K562 (cell line): ENCODE results near the gene ATG12. TPM values are rescaled to one million over a fixed set of nuclear protein-coding genes. Genes with fewer than 3 reads are reported as not detected.

Experiments used
- BCOR ChIP-seq: fragments of 450-650 bp; IDR thresholded peaks from 2 replicates; pipeline ENCODE4 v1.6.1; 2016
- BHLHE40 ChIP-seq: IDR thresholded peaks from 2 replicates; pipeline ENCODE4 v1.6.1; 2011; ENCODE audit warnings: low read length, improper control_type of control experiment
- FUS ChIP-seq: fragments of 200-400 bp; formaldehyde crosslinking; optimal IDR thresholded peaks from 2 replicates; pipeline ENCODE3; 2017; ENCODE audit warnings: low read depth, low read length
- KLF1 ChIP-seq: fragments of 450-650 bp; IDR thresholded peaks from 2 replicates; pipeline ENCODE4 v1.6.1; 2016; ENCODE audit warnings: missing genetic modification characterization, missing compliant biosample characterization
- MBD2 ChIP-seq: sonication (generic); IDR thresholded peaks from 2 replicates; pipeline ENCODE4 v1.6.1; 2016; ENCODE audit warnings: low read depth, borderline replicate concordance
- MTA1 ChIP-seq: fragments of 450-650 bp; IDR thresholded peaks from 2 replicates; pipeline ENCODE4 v1.6.1; 2017; ENCODE audit warnings: borderline replicate concordance
- MTA3 ChIP-seq: fragments of 450-650 bp; formaldehyde crosslinking; IDR thresholded peaks from 2 replicates; pipeline ENCODE4 v1.6.1; 2017; ENCODE audit warnings: mild to moderate bottlenecking, borderline replicate concordance
- NCOA2 ChIP-seq, 2 experiments: fragments of 450-650 bp; IDR thresholded peaks; 2 replicates each; pipeline ENCODE4 v1.6.1; 2018; ENCODE audit warnings: mild to moderate bottlenecking in 2 of 2, moderate library complexity in 1 of 2; ENCODE audit not compliant: partially characterized antibody in 2 of 2
- NFYB ChIP-seq: IDR thresholded peaks from 2 replicates; pipeline ENCODE4 v1.6.1; 2011; ENCODE audit warnings: mild to moderate bottlenecking, moderate library complexity; ENCODE audit not compliant: insufficient read length; ENCODE audit errors: extremely low read depth
- NR2C1 ChIP-seq, 2 experiments: fragments of 450-650 bp; IDR thresholded peaks; 2 replicates each; pipeline ENCODE4 v1.6.1; 2017; ENCODE audit warnings: mild to moderate bottlenecking in 2 of 2, antibody characterized with exemption in 1 of 2, inconsistent platforms in 1 of 2, missing compliant biosample characterization in 1 of 2, missing genetic modification characterization in 1 of 2
- PHB2 ChIP-seq: fragments of 450-650 bp; IDR thresholded peaks from 2 replicates; pipeline ENCODE4 v1.6.1; 2017; ENCODE audit warnings: low read depth
- POLR2B ChIP-seq: fragments of 450-650 bp; IDR thresholded peaks from 2 replicates; pipeline ENCODE4 v1.6.1; 2018; ENCODE audit warnings: low read depth; ENCODE audit not compliant: partially characterized antibody
- RFX1 ChIP-seq: fragments of 450-650 bp; IDR thresholded peaks from 2 replicates; pipeline ENCODE4 v1.6.1; 2016; ENCODE audit warnings: mild to moderate bottlenecking, moderate library complexity
- SAP30 ChIP-seq: fragments of 200-600 bp; sonication (generic); IDR thresholded peaks from 2 replicates; pipeline ENCODE4 v1.6.1; 2012; ENCODE audit warnings: borderline replicate concordance, low read depth, mild to moderate bottlenecking, moderate library complexity, low read length, control low read depth, inconsistent platforms; ENCODE audit not compliant: insufficient read depth, poor library complexity, severe bottlenecking
- SMARCC2 ChIP-seq: fragments of 450-650 bp; IDR thresholded peaks from 2 replicates; pipeline ENCODE4 v1.6.1; 2017; ENCODE audit warnings: antibody characterized with exemption, moderate library complexity, mild to moderate bottlenecking, low read depth
- SRSF3 ChIP-seq: fragments of 200-400 bp; formaldehyde crosslinking; IDR thresholded peaks from 2 replicates; pipeline ENCODE4 v1.6.1; 2016; ENCODE audit warnings: mild to moderate bottlenecking, low read length, moderate library complexity; ENCODE audit not compliant: insufficient read depth
- TCF3 ChIP-seq: sonication (generic); formaldehyde crosslinking; IDR thresholded peaks from 2 replicates; pipeline ENCODE4 v1.4.0; 2020; ENCODE audit warnings: mild to moderate bottlenecking, missing genetic modification reagents
- ZNF134 ChIP-seq: fragments of 250-450 bp; sonication (Bioruptor Pico); conservative IDR thresholded peaks from 2 replicates; pipeline ENCODE4 v1.4.0; 2020
- ZNF146 ChIP-seq: IDR thresholded peaks from one replicate; pipeline ENCODE4 v1.6.1; 2018; ENCODE audit warnings: missing compliant biosample characterization; ENCODE audit not compliant: unreplicated experiment
- ZNF589 ChIP-seq: fragments of 200-800 bp; sonication (Bioruptor generic); IDR thresholded peaks from 2 replicates; pipeline ENCODE4 v1.6.1; 2016; ENCODE audit warnings: low read depth, missing genetic modification characterization, missing compliant biosample characterization
- ZNF717 ChIP-seq: fragments of 250-450 bp; sonication (Bioruptor Pico); IDR thresholded peaks from 2 replicates; pipeline ENCODE4 v1.5.0; 2021
- ZNF77 ChIP-seq: fragments of 250-450 bp; sonication (Bioruptor Pico); IDR thresholded peaks from 2 replicates; pipeline ENCODE4 v1.5.0; 2020
- polyA plus RNA-seq, 8 experiments: library from polyadenylated mRNA; depleted of rRNA in 4 of 8; stranded (reverse) in 5 of 8; unstranded in 3 of 8; fragments of >200 nt; fragmentation: Nextera tagmentation in 2 of 8; fragmentation: Illumina TruSeq in 1 of 8; extraction: Ambion mirVana in 2 of 8; extraction: Trizol in 1 of 8; gene quantifications; 2 replicates each; pipeline versions ENCODE4 v1.2.1 to v1.2.3, GENCODE V29; 2011 to 2014; ENCODE audit warnings: inconsistent platforms in 1 of 8, missing spikeins in 1 of 8
- total RNA-seq, 7 experiments: library from RNA; depleted of rRNA in 6 of 7; stranded (reverse); fragments of >200 nt in 6 of 7; fragmentation: Illumina TruSeq in 2 of 7; extraction: Trizol in 2 of 7; gene quantifications; 2 replicates each; pipeline versions ENCODE4 v1.2.1 to v1.2.3, GENCODE V29; 2011 to 2021; ENCODE audit warnings: low replicate concordance in 1 of 7
- TF ChIP-seq, protein P1 (sequence below): fragments of 250-450 bp; sonication (Bioruptor Pico); IDR thresholded peaks from 2 replicates; pipeline ENCODE4 v1.4.0; 2020; ENCODE audit warnings: mild to moderate bottlenecking, moderate library complexity
- TF ChIP-seq, protein P2 (sequence below), 2 experiments: IDR thresholded peaks; 2 replicates each; pipeline ENCODE4 v1.6.1; 2011; ENCODE audit warnings: borderline replicate concordance in 1 of 2, control low read depth in 1 of 2, low read depth in 1 of 2, low read length in 1 of 2, mild to moderate bottlenecking in 1 of 2, mixed read lengths in 1 of 2, moderate library complexity in 1 of 2; ENCODE audit not compliant: insufficient read depth in 1 of 2, insufficient read length in 1 of 2, poor library complexity in 1 of 2, severe bottlenecking in 1 of 2; ENCODE audit errors: extremely low read depth in 1 of 2
- TF ChIP-seq, protein P3 (sequence below): fragments of 200-800 bp; sonication (Bioruptor generic); IDR thresholded peaks from 2 replicates; pipeline ENCODE4 v1.6.1; 2017; ENCODE audit warnings: missing genetic modification characterization, missing compliant biosample characterization

The ATG12 gene
- total and polyA plus RNA-seq, 9 of the 15 experiments (the other 6 are each of a cell fraction or from before 2014, with no cell fraction given): 21.6 to 132 (median 61.3) TPM

DNA sequence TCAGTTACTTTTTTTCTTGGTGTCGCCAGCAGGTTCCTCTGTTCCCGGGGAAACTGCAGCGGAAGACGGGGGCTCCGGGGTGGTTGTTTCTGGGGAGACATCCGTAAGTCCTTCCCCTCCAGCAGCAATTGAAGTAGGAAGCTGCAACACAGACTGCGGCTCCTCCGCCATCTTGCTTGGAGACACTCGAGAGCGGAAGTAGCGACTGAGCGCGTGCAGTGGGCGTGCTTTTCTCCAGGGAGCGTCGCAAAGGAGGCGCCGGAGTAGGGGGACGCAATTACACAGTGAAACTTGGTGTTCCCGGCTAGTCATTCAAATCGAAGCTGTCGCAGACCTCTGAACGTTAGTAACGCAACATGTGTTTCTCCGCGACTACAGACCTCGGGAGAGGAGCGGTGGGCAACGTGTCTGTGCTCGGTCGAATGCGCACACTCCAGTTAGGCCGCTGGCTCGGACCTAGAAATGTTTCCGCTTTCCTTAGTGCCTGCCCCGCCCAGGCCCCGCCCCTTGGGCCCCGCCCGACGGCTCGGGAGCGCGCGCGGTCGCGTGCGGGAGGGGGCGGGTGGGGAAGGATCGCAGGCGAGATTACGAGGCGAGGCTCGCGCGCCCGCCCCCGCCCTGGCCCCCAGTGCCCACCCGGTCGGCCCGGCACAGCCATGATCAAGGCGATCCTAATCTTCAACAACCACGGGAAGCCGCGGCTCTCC, at the start of gene ATG12, which contains the start of gene AP3S1 (continued):
- TF ChIP-seq SRSF3 (no peak), MTA1 (no peak), FUS (no peak), BHLHE40 (peak; percentile 92), NFYB (no peak), ZNF717 (CRISPR knock-in tag) (no peak), ZNF134 (CRISPR knock-in tag) (no peak), MTA3 (peak; percentile 53; the same call in 1 of the 2 replicates), MBD2 (peak; percentile 60; the same call in 1 of the 2 replicates), POLR2B (peak; percentile 77), ZNF589 (no peak), RFX1 (no peak), KLF1 (peak; percentile 77), NR2C1 (IDR thresholded peaks at IDR 0.05) (peak; percentile 63; the same call in 1 of the 2 replicates), NR2C1 (tag; IDR thresholded peaks at IDR 0.05) (peak; percentile 27; the same call in 1 of the 2 replicates), PHB2 (no peak), ZNF146 (CRISPR knock-in tag) (no peak), NCOA2 (IDR thresholded peaks at IDR 0.05; ENCODE audit: partially characterized antibody in 2 of 2) (peak in 1 of 2 experiments; percentile 99), SAP30 (peak; percentile 46), ZNF77 (CRISPR knock-in tag) (no peak), TCF3 (CRISPR knock-in tag) (peak; percentile 11; the same call in 1 of the 2 replicates), SMARCC2 (no peak), BCOR (peak; percentile 25; the same call in 1 of the 2 replicates)
- TF ChIP-seq, protein P1, sequence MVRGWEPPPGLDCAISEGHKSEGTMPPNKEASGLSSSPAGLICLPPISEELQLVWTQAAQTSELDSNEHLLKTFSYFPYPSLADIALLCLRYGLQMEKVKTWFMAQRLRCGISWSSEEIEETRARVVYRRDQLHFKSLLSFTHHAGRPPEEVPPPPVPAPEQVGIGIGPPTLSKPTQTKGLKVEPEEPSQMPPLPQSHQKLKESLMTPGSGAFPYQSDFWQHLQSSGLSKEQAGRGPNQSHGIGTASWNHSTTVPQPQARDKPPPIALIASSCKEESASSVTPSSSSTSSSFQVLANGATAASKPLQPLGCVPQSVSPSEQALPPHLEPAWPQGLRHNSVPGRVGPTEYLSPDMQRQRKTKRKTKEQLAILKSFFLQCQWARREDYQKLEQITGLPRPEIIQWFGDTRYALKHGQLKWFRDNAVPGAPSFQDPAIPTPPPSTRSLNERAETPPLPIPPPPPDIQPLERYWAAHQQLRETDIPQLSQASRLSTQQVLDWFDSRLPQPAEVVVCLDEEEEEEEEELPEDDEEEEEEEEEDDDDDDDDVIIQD (CRISPR knock-in tag): no peak
- TF ChIP-seq, protein P2, sequence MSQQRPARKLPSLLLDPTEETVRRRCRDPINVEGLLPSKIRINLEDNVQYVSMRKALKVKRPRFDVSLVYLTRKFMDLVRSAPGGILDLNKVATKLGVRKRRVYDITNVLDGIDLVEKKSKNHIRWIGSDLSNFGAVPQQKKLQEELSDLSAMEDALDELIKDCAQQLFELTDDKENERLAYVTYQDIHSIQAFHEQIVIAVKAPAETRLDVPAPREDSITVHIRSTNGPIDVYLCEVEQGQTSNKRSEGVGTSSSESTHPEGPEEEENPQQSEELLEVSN (IDR thresholded peaks at IDR 0.05; ENCODE audit: borderline replicate concordance in 1 of 2, extremely low read depth in 1 of 2, insufficient read depth in 1 of 2, insufficient read length in 1 of 2, low read depth in 1 of 2, low read length in 1 of 2, poor library complexity in 1 of 2, severe bottlenecking in 1 of 2): peak; percentile 53 to 73
- TF ChIP-seq, protein P3, sequence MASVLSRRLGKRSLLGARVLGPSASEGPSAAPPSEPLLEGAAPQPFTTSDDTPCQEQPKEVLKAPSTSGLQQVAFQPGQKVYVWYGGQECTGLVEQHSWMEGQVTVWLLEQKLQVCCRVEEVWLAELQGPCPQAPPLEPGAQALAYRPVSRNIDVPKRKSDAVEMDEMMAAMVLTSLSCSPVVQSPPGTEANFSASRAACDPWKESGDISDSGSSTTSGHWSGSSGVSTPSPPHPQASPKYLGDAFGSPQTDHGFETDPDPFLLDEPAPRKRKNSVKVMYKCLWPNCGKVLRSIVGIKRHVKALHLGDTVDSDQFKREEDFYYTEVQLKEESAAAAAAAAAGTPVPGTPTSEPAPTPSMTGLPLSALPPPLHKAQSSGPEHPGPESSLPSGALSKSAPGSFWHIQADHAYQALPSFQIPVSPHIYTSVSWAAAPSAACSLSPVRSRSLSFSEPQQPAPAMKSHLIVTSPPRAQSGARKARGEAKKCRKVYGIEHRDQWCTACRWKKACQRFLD (CRISPR knock-in tag): peak; percentile 64; the same call in 1 of the 2 replicates
